ENCODE measurements around the gene SLC30A5.
"Not testable (repeated sequence)": the region's sequence is repeated elsewhere in the genome, so short reads cannot be mapped to it uniquely, and the experiment has no call there.

The SLC30A5 gene

GRCh38 chr5:69105996-69106906 lies 12.4 kb downstream of the SLC30A5 start:
- H3K9me3 ChIP-seq (ENCODE audit: insufficient read depth, low read length) = peaks cover 15% of the 10 kb centered on the region
- no peak overlapping the region for H3K9ac ChIP-seq (ENCODE audit: insufficient read length, low read depth)
- no peak for DNase-seq (ENCODE audit: low read depth, low spot score)
- H3K27me3 ChIP-seq (ENCODE audit: insufficient read depth, insufficient read length) = no peaks in the 10 kb centered on the region
- H3K36me3 ChIP-seq (ENCODE audit: insufficient read depth, insufficient read length, low read length) = peaks cover 76% of the 10 kb centered on the region
- H3K4me1 ChIP-seq (ENCODE audit: insufficient read depth, insufficient read length) = no peaks in the 10 kb centered on the region
- no peak overlapping the region for H3K4me3 ChIP-seq (ENCODE audit: insufficient read length, low read depth)
- TF ChIP-seq SUZ12 (IDR thresholded peaks at IDR 0.05; ENCODE audit: extremely low read depth, insufficient read depth, insufficient read length) = no peak
- TF ChIP-seq YY1 (IDR thresholded peaks at IDR 0.05; ENCODE audit: insufficient read depth, insufficient read length) = no peak
- TF ChIP-seq ZNF274 (IDR thresholded peaks at IDR 0.05; ENCODE audit: low read depth, low read length) = no peak

DNA sequence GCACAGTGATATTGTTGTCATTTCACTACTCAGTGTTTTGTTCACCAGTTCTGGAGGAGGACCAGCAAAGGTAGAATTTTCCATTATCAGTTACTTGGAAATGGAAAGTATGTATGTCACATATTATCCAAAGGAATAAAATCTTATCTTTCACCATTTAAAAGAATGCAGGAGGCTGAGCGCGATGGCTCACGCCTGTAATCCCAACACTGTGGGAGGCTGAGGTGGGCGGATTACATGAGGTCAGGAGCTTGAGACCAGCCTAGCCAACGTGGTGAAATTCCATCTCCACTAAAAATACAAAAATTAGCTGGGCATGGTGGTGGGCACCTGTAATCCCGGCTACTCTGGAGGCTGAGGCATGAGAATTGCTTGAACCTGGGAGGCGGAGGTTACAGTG lies 14.6 kb downstream of the SLC30A5 start:
- DNase-seq (ENCODE audit: low read depth, low spot score); H3K4me3 ChIP-seq (ENCODE audit: insufficient read length, low read depth); H3K27me3 ChIP-seq (ENCODE audit: insufficient read depth, insufficient read length); H3K9ac ChIP-seq (ENCODE audit: insufficient read length, low read depth); H3K4me1 ChIP-seq (ENCODE audit: insufficient read depth, insufficient read length): not testable (repeated sequence)
- Histone ChIP-seq H3K36me3 (ENCODE audit: insufficient read depth, insufficient read length, low read length) (peaks cover 70% of the 10 kb centered on the region), H3K9me3 (ENCODE audit: insufficient read depth, low read length) (peaks cover 15% of the 10 kb centered on the region)

GRCh38 chr5:69113851-69114250 lies 20.0 kb downstream of the SLC30A5 start:
- peaks cover 56% of the 10 kb centered on the region for H3K36me3 ChIP-seq (ENCODE audit: insufficient read depth, insufficient read length, low read length)
- no peaks in the 10 kb centered on the region for H3K4me1 ChIP-seq (ENCODE audit: insufficient read depth, insufficient read length)

DNA sequence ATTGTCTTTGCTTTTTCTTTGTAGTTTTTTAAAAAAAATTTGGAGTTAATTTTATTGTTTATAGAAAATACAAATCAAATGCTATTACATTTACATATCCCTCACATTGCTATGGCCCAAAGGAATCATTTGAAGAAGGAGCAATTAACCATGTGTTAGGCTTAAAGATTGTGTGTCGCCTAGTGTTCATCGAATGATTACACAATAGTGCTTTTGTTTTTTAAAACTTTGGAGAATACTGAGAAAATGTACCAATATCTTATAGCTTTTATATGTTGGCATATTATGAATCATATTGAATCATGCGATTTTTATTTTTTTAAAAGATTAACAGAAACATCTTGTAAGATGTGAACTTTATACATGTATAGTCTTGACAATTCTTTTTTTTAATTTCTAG lies 21.7 kb downstream of the SLC30A5 start:
- Histone ChIP-seq H3K4me3 (ENCODE audit: insufficient read length, low read depth) (no peak overlapping the region), H3K27me3 (ENCODE audit: insufficient read depth, insufficient read length) (no peaks in the 10 kb centered on the region), H3K4me1 (ENCODE audit: insufficient read depth, insufficient read length) (no peaks in the 10 kb centered on the region), H3K36me3 (ENCODE audit: insufficient read depth, insufficient read length, low read length) (peaks cover 47% of the 10 kb centered on the region), H3K9me3 (ENCODE audit: insufficient read depth, low read length) (no peaks in the 10 kb centered on the region), H3K9ac (ENCODE audit: insufficient read length, low read depth) (no peak overlapping the region)
- no peak for DNase-seq (ENCODE audit: low read depth, low spot score)
- no peak for TF ChIP-seq ZNF274 (IDR thresholded peaks at IDR 0.05; ENCODE audit: low read depth, low read length)
- no peak for TF ChIP-seq SUZ12 (IDR thresholded peaks at IDR 0.05; ENCODE audit: extremely low read depth, insufficient read depth, insufficient read length)
- TF ChIP-seq YY1 (IDR thresholded peaks at IDR 0.05; ENCODE audit: insufficient read depth, insufficient read length) = no peak

More at GRCh38 chr5:69113851-69114250, 20.0 kb downstream of the SLC30A5 start:
- H3K9ac ChIP-seq (ENCODE audit: insufficient read length, low read depth) = no peak overlapping the region
- DNase-seq (ENCODE audit: low read depth, low spot score) = no peak
- no peak for TF ChIP-seq ZNF274 (IDR thresholded peaks at IDR 0.05; ENCODE audit: low read depth, low read length)
- TF ChIP-seq SUZ12 (IDR thresholded peaks at IDR 0.05; ENCODE audit: extremely low read depth, insufficient read depth, insufficient read length) = no peak
- TF ChIP-seq YY1 (IDR thresholded peaks at IDR 0.05; ENCODE audit: insufficient read depth, insufficient read length) = no peak
- H3K27me3 ChIP-seq (ENCODE audit: insufficient read depth, insufficient read length) = no peaks in the 10 kb centered on the region
- H3K4me3 ChIP-seq (ENCODE audit: insufficient read length, low read depth) = no peak overlapping the region
- peaks cover 14% of the 10 kb centered on the region for H3K9me3 ChIP-seq (ENCODE audit: insufficient read depth, low read length)

GRCh38 chr5:69129413-69129812 lies 35.6 kb downstream of the SLC30A5 start:
- Histone ChIP-seq H3K27me3 (ENCODE audit: insufficient read depth, insufficient read length) (no peaks in the 10 kb centered on the region), H3K4me3 (ENCODE audit: insufficient read length, low read depth) (no peak overlapping the region), H3K4me1 (ENCODE audit: insufficient read depth, insufficient read length) (no peaks in the 10 kb centered on the region), H3K9ac (ENCODE audit: insufficient read length, low read depth) (no peak overlapping the region), H3K36me3 (ENCODE audit: insufficient read depth, insufficient read length, low read length) (peaks cover 35% of the 10 kb centered on the region), H3K9me3 (ENCODE audit: insufficient read depth, low read length) (no peaks in the 10 kb centered on the region)
- DNase-seq (ENCODE audit: low read depth, low spot score) = no peak
- no peak for TF ChIP-seq ZNF274 (IDR thresholded peaks at IDR 0.05; ENCODE audit: low read depth, low read length)

DNA sequence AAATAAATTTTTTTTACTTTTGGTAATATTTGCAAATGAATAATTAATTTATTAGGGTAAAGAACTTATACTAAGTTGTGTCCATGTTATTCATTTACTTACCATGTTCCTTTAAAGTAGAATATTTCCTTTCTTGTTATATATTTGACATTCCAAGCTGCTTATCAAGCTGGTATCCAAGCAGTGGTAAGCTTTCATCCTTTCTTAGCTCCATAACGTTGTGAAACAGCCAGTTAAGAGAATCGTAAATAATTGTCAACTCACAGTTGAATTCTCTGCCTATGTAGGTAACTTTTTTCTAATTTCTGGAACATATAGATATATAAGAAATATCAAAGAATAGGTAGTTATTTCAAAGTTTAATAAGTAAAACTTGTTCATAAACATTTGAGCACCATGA lies 36.4 kb downstream of the SLC30A5 start:
- no peaks in the 10 kb centered on the region for H3K4me1 ChIP-seq (ENCODE audit: insufficient read depth, insufficient read length)
- H3K4me3 ChIP-seq (ENCODE audit: insufficient read length, low read depth) = no peak overlapping the region
- H3K9me3 ChIP-seq (ENCODE audit: insufficient read depth, low read length) = no peaks in the 10 kb centered on the region
- H3K36me3 ChIP-seq (ENCODE audit: insufficient read depth, insufficient read length, low read length) = peaks cover 31% of the 10 kb centered on the region
- no peak for TF ChIP-seq ZNF274 (IDR thresholded peaks at IDR 0.05; ENCODE audit: low read depth, low read length)
- TF ChIP-seq SUZ12 (IDR thresholded peaks at IDR 0.05; ENCODE audit: extremely low read depth, insufficient read depth, insufficient read length) = no peak
- TF ChIP-seq YY1 (IDR thresholded peaks at IDR 0.05; ENCODE audit: insufficient read depth, insufficient read length) = no peak
- no peaks in the 10 kb centered on the region for H3K27me3 ChIP-seq (ENCODE audit: insufficient read depth, insufficient read length)
- H3K9ac ChIP-seq (ENCODE audit: insufficient read length, low read depth) = no peak overlapping the region
- DNase-seq (ENCODE audit: low read depth, low spot score) = no peak

DNA sequence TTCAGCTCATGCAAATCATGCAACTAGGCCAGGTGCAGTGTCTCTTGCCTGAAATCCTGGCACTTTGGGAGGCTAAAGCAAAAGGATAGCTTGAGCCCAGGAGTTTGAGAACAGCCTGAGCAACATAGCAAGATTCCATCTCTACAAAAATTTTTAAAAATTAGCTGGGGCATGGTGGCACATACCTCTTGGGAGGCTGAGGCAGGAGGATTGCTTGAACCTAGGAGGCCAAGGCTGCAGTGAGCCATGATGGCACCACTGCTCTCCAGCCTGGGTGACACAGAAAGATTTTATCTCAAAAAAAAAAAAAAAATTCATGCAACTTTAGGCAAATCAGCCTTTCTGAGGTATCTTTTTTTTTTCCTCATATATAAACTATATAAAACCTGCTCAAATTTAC lies 37.5 kb downstream of the SLC30A5 start:
- no peak for TF ChIP-seq YY1 (IDR thresholded peaks at IDR 0.05; ENCODE audit: insufficient read depth, insufficient read length)
- no peak for TF ChIP-seq SUZ12 (IDR thresholded peaks at IDR 0.05; ENCODE audit: extremely low read depth, insufficient read depth, insufficient read length)
- TF ChIP-seq ZNF274 (IDR thresholded peaks at IDR 0.05; ENCODE audit: low read depth, low read length) = no peak
- peaks cover 31% of the 10 kb centered on the region for H3K36me3 ChIP-seq (ENCODE audit: insufficient read depth, insufficient read length, low read length)
- no peak for DNase-seq (ENCODE audit: low read depth, low spot score)
- H3K27me3 ChIP-seq (ENCODE audit: insufficient read depth, insufficient read length) = no peaks in the 10 kb centered on the region
- no peak overlapping the region for H3K9ac ChIP-seq (ENCODE audit: insufficient read length, low read depth)
- no peaks in the 10 kb centered on the region for H3K4me1 ChIP-seq (ENCODE audit: insufficient read depth, insufficient read length)
- H3K9me3 ChIP-seq (ENCODE audit: insufficient read depth, low read length) = no peaks in the 10 kb centered on the region
- H3K4me3 ChIP-seq (ENCODE audit: insufficient read length, low read depth) = no peak overlapping the region
